Gastroesophageal sphincter (tissue), 4 donors: ENCODE data around the gene CDH4. TPM values are rescaled to one million over a fixed set of nuclear protein-coding genes. Genes with fewer than 3 reads are reported as not detected.

Experiments
- ATAC-seq: fragments of 150-250 bp; one replicate; pipeline ENCODE4 v1.9.1; 2016; ENCODE audit warnings: mild to moderate bottlenecking, moderate library complexity
- H3K27ac ChIP-seq, 4 donors: fragments of 200-600 bp; sonication (generic) in 3 of 4; 1 replicate in 3 of 4; 2 replicates in 1 of 4; pipeline ENCODE4 v1.5.1; 2016 to 2019
- H3K27me3 ChIP-seq: fragments of 200-600 bp; sonication (generic); one replicate; pipeline ENCODE4 v1.5.1; 2019
- H3K36me3 ChIP-seq, 2 donors: fragments of 200-600 bp; sonication (generic); one replicate each; pipeline ENCODE4 v1.5.1; 2019; ENCODE audit warnings: control low read depth in 1 of 2
- H3K4me1 ChIP-seq, 3 donors: fragments of 200-600 bp; sonication (generic); 1 replicate in 2 of 3; 2 replicates in 1 of 3; pipeline ENCODE4 v1.5.1; 2016 to 2019; ENCODE audit warnings: control low read depth in 2 of 3
- H3K4me3 ChIP-seq, 2 donors: fragments of 200-600 bp; sonication (generic); one replicate each; pipeline ENCODE4 v1.5.1; 2019; ENCODE audit warnings: mild to moderate bottlenecking in 1 of 2, moderate library complexity in 1 of 2
- H3K9me3 ChIP-seq, 3 donors: fragments of 200-600 bp; sonication (generic); one replicate each; pipeline ENCODE4 v1.5.1; 2017 to 2019; ENCODE audit warnings: control low read depth in 2 of 3
- CTCF ChIP-seq, 4 experiments: fragments of 200-600 bp in 2 of 4; fragments of 450-650 bp in 2 of 4; sonication (generic) in 1 of 4; IDR thresholded peaks; one replicate each; pipeline ENCODE4 v1.5.1; 2017 to 2019; ENCODE audit warnings: antibody characterized with exemption in 4 of 4, mild to moderate bottlenecking in 2 of 4, moderate library complexity in 2 of 4
- EP300 ChIP-seq: sonication (generic); formaldehyde crosslinking; IDR thresholded peaks from one replicate; pipeline ENCODE4 v1.6.1; 2017; ENCODE audit warnings: antibody characterized with exemption, mild to moderate bottlenecking
- POLR2A ChIP-seq, 2 donors: fragments of 450-650 bp; IDR thresholded peaks; one replicate each; pipeline ENCODE4 v1.6.1; 2017; ENCODE audit warnings: antibody characterized with exemption in 2 of 2, mild to moderate bottlenecking in 2 of 2, moderate library complexity in 1 of 2
- POLR2AphosphoS5 ChIP-seq: sonication (generic); formaldehyde crosslinking; IDR thresholded peaks from one replicate; pipeline ENCODE4 v1.6.1; 2017; ENCODE audit warnings: antibody characterized with exemption
- WGBS, 2 donors: methylation state at CpG; one replicate each; pipeline ENCODE4 v1.1.5; 2018; ENCODE audit warnings: low coverage in 1 of 2; 5-methylcytosine and 5-hydroxymethylcytosine counted together
- total RNA-seq, 4 donors: library from RNA; depleted of rRNA; stranded (reverse); fragments of >200 nt; gene quantifications; one replicate each; pipeline ENCODE4 v1.1.0, GENCODE V29; 2016

Gene CDH4
- total RNA-seq, 4 donors from 2014 or later: under 0.01 to 1.5 (median 0.42) TPM; not detected in 1

GRCh38 chr20:61877776-61878477 is 625.9 kb downstream of the CDH4 start:
- 88 to 90% methylated on average over 4 to 9 of the region's 23 CpGs for WGBS, 2 donors
- no peak for ATAC-seq

GRCh38 chr20:61878478-61879302 is 626.6 kb downstream of the CDH4 start:
- no peak for ATAC-seq
- Histone ChIP-seq H3K4me3 (no peak overlapping the region), H3K9me3 (no peaks in the 10 kb centered on the region), H3K27me3 (peaks cover 69% of the 10 kb centered on the region), H3K4me1 (no peaks in the 10 kb centered on the region), H3K36me3 (no peaks in the 10 kb centered on the region), H3K27ac (no peak overlapping the region)
- TF ChIP-seq EP300: no peak
- no peak for TF ChIP-seq POLR2A (IDR thresholded peaks at IDR 0.05)
- TF ChIP-seq CTCF (IDR thresholded peaks at IDR 0.05): no peak
- no peak for TF ChIP-seq POLR2AphosphoS5
- WGBS, 2 donors: 71 to 90% methylated on average over 2 to 6 of the region's 31 CpGs

More at GRCh38 chr20:61877776-61878477, 625.9 kb downstream of the CDH4 start:
- Histone ChIP-seq H3K27me3 (peaks cover 61% of the 10 kb centered on the region), H3K36me3 (no peaks in the 10 kb centered on the region), H3K9me3 (no peaks in the 10 kb centered on the region), H3K4me3 (no peak overlapping the region), H3K27ac (no peak overlapping the region), H3K4me1 (no peaks in the 10 kb centered on the region)
- TF ChIP-seq EP300 (no peak), POLR2A (IDR thresholded peaks at IDR 0.05) (no peak), CTCF (IDR thresholded peaks at IDR 0.05) (no peak), POLR2AphosphoS5 (no peak)

GRCh38 chr20:61879303-61879620 is 627.2 kb downstream of the CDH4 start:
- H3K27me3 ChIP-seq: peaks cover 73% of the 10 kb centered on the region
- H3K27ac ChIP-seq: no peak overlapping the region
- 89% methylated on average over 7 of the region's 10 CpGs; no CpG with 5 or more reads in 1 of the 2 donors for WGBS, 2 donors
- H3K4me1 ChIP-seq: no peaks in the 10 kb centered on the region
- TF ChIP-seq POLR2A (IDR thresholded peaks at IDR 0.05) (no peak), CTCF (IDR thresholded peaks at IDR 0.05) (no peak), EP300 (no peak), POLR2AphosphoS5 (no peak)
- H3K4me3 ChIP-seq: no peak overlapping the region
- no peak for ATAC-seq
- no peaks in the 10 kb centered on the region for H3K36me3 ChIP-seq
- no peaks in the 10 kb centered on the region for H3K9me3 ChIP-seq

- Histone ChIP-seq H3K4me3 (no peak overlapping the region), H3K9me3 (no peaks in the 10 kb centered on the region), H3K27me3 (peaks cover 74% of the 10 kb centered on the region), H3K36me3 (no peaks in the 10 kb centered on the region), H3K4me1 (no peaks in the 10 kb centered on the region), H3K27ac (no peak overlapping the region)
- TF ChIP-seq CTCF (IDR thresholded peaks at IDR 0.05) (no peak), EP300 (no peak), POLR2AphosphoS5 (no peak)
- no peak for ATAC-seq
- 90 to 93% methylated on average over 2 to 19 of the region's 19 CpGs for WGBS, 2 donors
These were observed 627.6 kb downstream of the CDH4 start for GRCh38 chr20:61879694-61880093.
